Raji (cell line): Measurements from ENCODE around the gene SCFD1.
A peak's percentile ranks its signal among the peaks of the same experiment; 100 is the strongest.

ENCODE experiments used
- POLR2A ChIP-seq: IDR thresholded peaks from 2 replicates; pipeline ENCODE4 v1.6.1; 2011; ENCODE audit warnings: low read depth, low read length, control low read depth; ENCODE audit not compliant: insufficient read depth

SCFD1 gene

GRCh38 chr14:30621940-30622830 lies at the start of gene SCFD1:
Gene SCFD1, plus strand, starts transcription at chr14:30622319. Its CDS starts 20 bp downstream, at chr14:30622339.
- TF ChIP-seq POLR2A: peak; percentile 88

GRCh38 chr14:30572771-30573170 lies 49.3 kb upstream of the SCFD1 start:
- no peak for TF ChIP-seq POLR2A

GRCh38 chr14:30573226-30573814 lies 48.8 kb upstream of the SCFD1 start:
- no peak for TF ChIP-seq POLR2A

- TF ChIP-seq POLR2A: no peak
These were observed 48.2 kb upstream of the SCFD1 start for GRCh38 chr14:30573966-30574365.

- no peak for TF ChIP-seq POLR2A
These were observed 41.4 kb upstream of the SCFD1 start for GRCh38 chr14:30580616-30581282.

GRCh38 chr14:30581283-30581625 lies 40.9 kb upstream of the SCFD1 start:
- no peak for TF ChIP-seq POLR2A

- no peak for TF ChIP-seq POLR2A
These were observed 39.7 kb upstream of the SCFD1 start for GRCh38 chr14:30582376-30582775.

- no peak for TF ChIP-seq POLR2A
These were observed 38.0 kb upstream of the SCFD1 start for GRCh38 chr14:30584058-30584630.

GRCh38 chr14:30585204-30585603 lies 36.9 kb upstream of the SCFD1 start:
- no peak for TF ChIP-seq POLR2A

GRCh38 chr14:30587141-30587540 lies 35.0 kb upstream of the SCFD1 start:
- TF ChIP-seq POLR2A: no peak

GRCh38 chr14:30588873-30589272 lies 33.2 kb upstream of the SCFD1 start:
- TF ChIP-seq POLR2A: no peak

GRCh38 chr14:30596935-30597334 lies 25.2 kb upstream of the SCFD1 start:
- no peak for TF ChIP-seq POLR2A

- TF ChIP-seq POLR2A: no peak
These were observed 24.6 kb upstream of the SCFD1 start for GRCh38 chr14:30597504-30597903.

- TF ChIP-seq POLR2A: no peak
These were observed 20.9 kb upstream of the SCFD1 start for GRCh38 chr14:30600922-30601918.

- no peak for TF ChIP-seq POLR2A
These were observed 18.7 kb upstream of the SCFD1 start for GRCh38 chr14:30603402-30603801.

GRCh38 chr14:30607156-30607780 lies 14.9 kb upstream of the SCFD1 start:
- no peak for TF ChIP-seq POLR2A
